ENCODE results near the gene HBQ1. TPM values are rescaled to one million over a fixed set of nuclear protein-coding genes. Genes with fewer than 3 reads are reported as not detected.

HBQ1 gene
- total and polyA plus RNA-seq, 2 of the 4 experiments (the other 2 are of a cell fraction) = 0.92 TPM; not detected in 1

GRCh38 chr16:181565-182021 is 1.3 kb downstream of the HBQ1 start:
- dilution Hi-C loops (cut with HindIII; ENCODE audit: low sequenced_read_pairs, unreplicated experiment) = no loop called here
- Histone ChIP-seq H3K36me3 (ENCODE audit: control insufficient read depth, insufficient read depth, low read length) (peaks cover 9% of the 10 kb centered on the region; the same call in 1 of the 2 replicates), H3K9me1 (ENCODE audit: insufficient read depth, low read length) (no peaks in the 10 kb centered on the region), H2BK120ac (ENCODE audit: low read depth, low read length) (no peak overlapping the region), H3K23ac (ENCODE audit: low read depth, low read length) (no peak overlapping the region), H3K4ac (ENCODE audit: low read depth, low read length) (no peak overlapping the region), H4K91ac (ENCODE audit: insufficient read depth, low read depth, low read length) (no peak overlapping the region), H4K20me1 (ENCODE audit: insufficient read depth, low read length) (peaks cover 12% of the 10 kb centered on the region), H3K4me3 (ENCODE audit: insufficient read depth, low read depth, low read length) (no peak overlapping the region), H4K8ac (ENCODE audit: low read depth in 2 of 2, low read length in 2 of 2) (no peak overlapping the region), H2AK5ac (ENCODE audit: low read depth, low read length) (no peak overlapping the region), H3K14ac (replicated peaks; ENCODE audit: low read depth, low read length) (no peak overlapping the region), H4K5ac (ENCODE audit: low read depth, low read length) (no peak overlapping the region), H2AFZ (replicated peaks; ENCODE audit: low read length, poor library complexity) (peak overlapping the region; percentile 84), H3K9me3 (ENCODE audit: control insufficient read depth, insufficient read depth, low read length) (no peaks in the 10 kb centered on the region), H3K9ac (ENCODE audit: low read depth, low read length) (no peak overlapping the region), H3K4me1 (ENCODE audit: control insufficient read depth, insufficient read depth, low read length) (peaks cover 5% of the 10 kb centered on the region; the same call in 1 of the 2 replicates), H3K27me3 (ENCODE audit: control insufficient read depth, insufficient read depth, low read length) (peaks cover 25% of the 10 kb centered on the region), H2AK9ac (replicated peaks; ENCODE audit: low read depth, low read length, poor library complexity) (peak overlapping the region; percentile 80), H2BK5ac (ENCODE audit: low read depth, low read length, poor library complexity, severe bottlenecking) (no peak overlapping the region), H3K56ac (ENCODE audit: extremely low read depth, insufficient read depth, low read length) (no peak overlapping the region), H3K27ac (ENCODE audit: insufficient read depth, low read length) (no peak overlapping the region), H2BK20ac (ENCODE audit: low read depth, low read length) (no peak overlapping the region), H2BK15ac (ENCODE audit: low read depth, low read length) (no peak overlapping the region), H3K18ac (ENCODE audit: low read depth, low read length) (no peak overlapping the region), H3K4me2 (ENCODE audit: low read depth, low read length) (no peak overlapping the region), H3K79me1 (ENCODE audit: low read depth in 1 of 2, low read length in 2 of 2) (0 out of 4 replicates have a peak, but pooled peaks cover 0 to 8% of the 10 kb centered on the region in 2 experiments)
- WGBS, 2 experiments (ENCODE audit: extremely low coverage in 2 of 2, insufficient read length in 1 of 2) = 30% methylated on average over 2 of the region's 22 CpGs; no CpG with 5 or more reads in 1 of the 2 experiments
- DNase-seq (no peak), ATAC-seq (ENCODE audit: low read depth) (no peak)
- in situ Hi-C loops (cut with MboI; ENCODE audit: low sequenced_read_pairs) = loop anchor here (5.0 kb wide), 1 partner anchor 74 kb away; no protein-coding TSS in a partner anchor
- intact Hi-C loops (cut with micrococcal nuclease) = loop anchor here (1.0 to 5.0 kb wide), 2 partner anchors 44 to 74 kb away; partner anchors contain the start of gene NPRL3
- TF ChIP-seq CEBPB (IDR thresholded peaks at IDR 0.05; ENCODE audit: low read depth, low read length) (no peak), MAZ (IDR thresholded peaks at IDR 0.05; ENCODE audit: borderline replicate concordance, low read depth, low read length) (peak; percentile 53; the same call in 1 of the 2 replicates), CHD1 (IDR thresholded peaks at IDR 0.05; ENCODE audit: low read depth, low read length) (no peak), MAFK (IDR thresholded peaks at IDR 0.05; ENCODE audit: low read depth, low read length) (no peak), RAD21 (IDR thresholded peaks at IDR 0.05; ENCODE audit: low read length) (peak; percentile 80; the same call in 1 of the 2 replicates), BHLHE40 (IDR thresholded peaks at IDR 0.05; ENCODE audit: low read depth, low read length) (no peak), SMC3 (IDR thresholded peaks at IDR 0.05; ENCODE audit: low read depth, low read length) (peak; percentile 69), FOS (IDR thresholded peaks at IDR 0.05; ENCODE audit: low read depth, low read length) (no peak), RFX5 (IDR thresholded peaks at IDR 0.05; ENCODE audit: low read depth, low read length) (no peak), ELK1 (IDR thresholded peaks at IDR 0.05; ENCODE audit: borderline replicate concordance, low read depth, low read length) (no peak), CTCF (conservative IDR thresholded peaks at IDR 0.05; ENCODE audit: low read depth, low read length) (peak; percentile 90), RCOR1 (IDR thresholded peaks at IDR 0.05; ENCODE audit: insufficient replicate concordance, low read length) (no peak), MXI1 (IDR thresholded peaks at IDR 0.05; ENCODE audit: borderline replicate concordance, low read depth, low read length) (no peak), POLR2A (IDR thresholded peaks at IDR 0.05; ENCODE audit: low read depth, low read length) (no peak), NFE2L2 (IDR thresholded peaks at IDR 0.05; ENCODE audit: low read depth, low read length) (no peak)
- TF ChIP-seq, protein P1, sequence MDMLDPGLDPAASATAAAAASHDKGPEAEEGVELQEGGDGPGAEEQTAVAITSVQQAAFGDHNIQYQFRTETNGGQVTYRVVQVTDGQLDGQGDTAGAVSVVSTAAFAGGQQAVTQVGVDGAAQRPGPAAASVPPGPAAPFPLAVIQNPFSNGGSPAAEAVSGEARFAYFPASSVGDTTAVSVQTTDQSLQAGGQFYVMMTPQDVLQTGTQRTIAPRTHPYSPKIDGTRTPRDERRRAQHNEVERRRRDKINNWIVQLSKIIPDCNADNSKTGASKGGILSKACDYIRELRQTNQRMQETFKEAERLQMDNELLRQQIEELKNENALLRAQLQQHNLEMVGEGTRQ (IDR thresholded peaks at IDR 0.05; ENCODE audit: low read depth, low read length) = no peak
- ChIA-PET POLR2A (ENCODE audit: unreplicated experiment) (no interaction called here), CTCF (interaction anchor here (0.6 to 2.5 kb wide), 3 partner anchors 12 to 75 kb away, joined by 3 to 11 read pairs (median 3); no protein-coding TSS in a partner anchor)
- no TSS peak for BruUV-seq (replicated peaks)

All from IMR-90 (cell line).